ENCODE data around the gene CSRP2.

- TF ChIP-seq CTCF (conservative IDR thresholded peaks at IDR 0.05): no peak
- no peak for TF ChIP-seq ZFX (IDR thresholded peaks at IDR 0.05)
Measured at GRCh38 chr12:76811976-76812375, 66.8 kb downstream of the CSRP2 start.
